ENCODE results near the gene RRAGC.
"Not testable (repeated sequence)": the region's sequence is repeated elsewhere in the genome, so short reads cannot be mapped to it uniquely, and the experiment has no call there.

Gene RRAGC

DNA sequence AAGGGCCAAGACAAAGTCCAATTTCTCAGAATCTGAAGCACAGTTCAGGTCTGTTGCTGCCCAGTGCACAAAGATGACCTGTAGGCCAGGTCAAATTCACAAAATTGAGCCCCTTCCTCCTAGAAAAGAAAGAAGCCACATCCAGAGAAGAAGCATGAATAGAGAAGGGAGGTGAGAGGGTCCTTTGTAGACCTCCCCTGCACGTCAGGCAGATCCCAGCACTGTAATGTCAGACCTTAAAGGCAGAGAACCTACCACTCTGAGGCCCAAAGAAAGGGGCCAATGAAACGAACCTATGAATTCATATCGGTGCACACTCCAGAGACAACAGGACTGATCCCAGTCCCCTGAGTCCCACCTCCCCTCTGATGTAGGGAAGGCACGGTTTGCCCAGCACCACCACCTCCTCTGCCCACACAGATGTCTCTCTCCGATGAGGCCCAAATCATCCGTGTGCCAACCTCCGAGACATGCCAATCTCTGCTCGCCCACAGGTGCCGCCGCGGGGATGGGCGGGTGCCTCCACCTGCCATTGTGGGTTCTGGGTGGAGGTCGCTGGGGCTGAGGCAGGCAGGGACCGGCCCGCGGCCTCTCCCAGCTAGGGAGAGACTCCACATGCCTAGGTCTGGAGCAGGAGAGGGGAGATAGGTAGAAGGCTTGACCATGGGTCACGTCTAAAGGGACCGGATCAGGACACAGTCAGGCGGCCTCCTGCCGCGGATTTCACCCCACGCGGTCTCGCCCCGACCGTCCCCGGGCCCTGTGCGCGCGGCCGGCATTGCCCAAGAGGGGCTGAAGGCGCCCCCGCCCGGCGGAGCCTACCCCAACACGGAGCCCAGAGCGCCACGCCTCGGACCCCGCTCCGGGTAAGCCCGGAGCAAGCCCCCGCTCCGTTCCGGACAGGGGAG is 42.1 kb downstream of the RRAGC start:
- no peak for DNase-seq (ENCODE audit: low read depth in 1 of 2, low spot score in 1 of 2)

DNA sequence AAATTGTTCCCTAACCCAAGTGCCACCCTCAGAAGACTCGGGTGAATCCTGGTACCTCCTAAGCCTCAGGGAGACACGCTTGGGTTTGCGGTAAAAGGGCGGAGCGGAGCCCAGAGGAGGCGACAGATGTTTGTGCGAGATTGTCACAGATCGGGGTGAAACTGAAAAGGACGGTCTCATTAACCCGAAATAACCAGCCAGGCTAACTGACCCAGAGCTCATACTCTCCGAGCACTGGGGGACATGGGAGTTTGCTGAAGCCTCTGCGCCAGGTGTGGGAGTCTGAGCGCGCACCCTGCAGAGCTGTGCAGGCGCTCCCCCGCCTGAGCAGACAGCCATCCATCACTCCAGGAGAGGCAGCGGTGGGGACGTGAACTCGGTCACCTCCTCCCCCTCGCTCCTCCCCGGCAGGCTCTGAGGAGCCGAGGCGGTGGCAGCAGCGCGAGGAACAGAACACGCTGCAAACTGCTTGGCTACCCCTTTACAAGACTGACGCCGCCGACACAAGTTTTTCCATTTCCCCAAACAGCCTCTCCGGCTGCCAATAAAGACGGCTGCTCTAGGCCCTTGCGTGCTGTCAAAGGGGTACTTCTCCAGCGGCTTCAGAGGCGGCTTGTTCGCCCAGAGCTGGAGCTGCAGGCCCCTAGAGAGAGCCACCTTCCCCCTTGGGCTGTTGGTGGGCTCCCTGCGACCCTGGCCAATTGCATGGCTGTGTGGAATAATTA is 43.5 kb downstream of the RRAGC start:
- DNase-seq (ENCODE audit: low read depth in 1 of 2, low spot score in 1 of 2), result no peak

DNA sequence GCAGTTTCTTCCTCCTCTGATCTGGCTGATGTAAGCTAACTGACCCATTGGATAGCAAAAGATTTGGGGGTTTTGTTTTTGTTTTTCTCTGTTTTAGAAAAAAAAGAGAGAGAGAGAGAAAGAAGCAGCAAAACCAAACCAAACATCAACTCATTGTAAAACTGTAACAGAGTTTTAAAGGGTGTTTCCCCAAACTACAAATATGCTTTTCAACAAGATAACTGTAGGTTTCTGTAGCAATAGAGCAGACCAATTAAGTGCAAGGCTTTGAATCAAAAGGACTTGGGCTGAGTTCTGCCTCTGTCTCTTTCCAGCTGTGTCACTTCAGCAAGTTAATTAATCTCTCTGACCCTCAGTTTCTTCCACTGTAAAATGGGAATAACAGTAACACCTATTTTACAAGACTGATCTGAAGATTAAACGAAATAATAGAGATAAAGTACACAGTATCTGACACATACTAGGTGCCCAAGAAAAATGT is 44.5 kb downstream of the RRAGC start:
- no peak for DNase-seq (ENCODE audit: low read depth in 1 of 2, low spot score in 1 of 2)

DNA sequence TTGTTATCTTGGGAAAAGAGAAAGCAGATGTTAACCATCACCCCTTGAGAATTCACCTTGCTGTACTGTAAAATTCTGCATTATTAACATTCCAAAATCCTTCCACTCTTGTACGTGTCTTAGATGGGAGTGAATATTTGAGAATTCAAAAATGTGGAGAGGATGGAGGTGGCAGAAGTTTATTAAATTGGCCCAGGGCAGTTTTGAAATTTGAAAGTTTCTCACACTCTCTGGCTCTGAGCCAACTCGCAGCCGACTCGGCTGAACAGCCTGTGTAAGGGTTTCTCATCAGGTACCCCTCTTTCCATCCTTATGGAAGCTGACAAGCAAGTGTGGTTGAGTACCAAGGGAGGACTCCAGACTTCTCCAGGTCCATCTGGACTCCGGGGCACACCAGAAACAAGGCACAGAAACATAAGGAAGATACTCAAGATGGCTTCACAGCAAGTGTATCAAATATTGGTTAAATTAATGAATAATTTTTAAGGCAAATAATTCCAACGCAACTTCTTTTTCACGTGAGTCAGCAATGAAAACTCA is 45.1 kb downstream of the RRAGC start:
- no peak for DNase-seq (ENCODE audit: low read depth in 1 of 2, low spot score in 1 of 2)

DNA sequence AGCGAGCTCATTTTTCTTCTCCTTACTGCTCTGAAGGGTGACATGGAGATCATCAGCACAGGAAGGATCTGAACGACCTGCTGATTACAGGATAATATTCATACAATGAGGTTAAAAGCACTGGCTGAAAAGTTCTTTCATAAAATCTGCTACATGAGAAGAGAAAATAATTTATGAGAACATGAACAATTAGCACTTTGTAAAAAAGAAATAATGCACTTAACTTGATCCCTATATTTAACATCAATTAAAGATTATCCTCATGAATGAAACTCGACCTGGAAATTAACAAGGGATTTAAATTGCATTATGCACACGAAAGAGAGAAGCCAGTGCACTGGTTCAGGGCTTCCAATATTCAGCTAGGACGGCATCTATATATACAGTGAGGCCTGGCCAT is 46.6 kb downstream of the RRAGC start:
- no peak for DNase-seq (ENCODE audit: low read depth in 1 of 2, low spot score in 1 of 2)

DNA sequence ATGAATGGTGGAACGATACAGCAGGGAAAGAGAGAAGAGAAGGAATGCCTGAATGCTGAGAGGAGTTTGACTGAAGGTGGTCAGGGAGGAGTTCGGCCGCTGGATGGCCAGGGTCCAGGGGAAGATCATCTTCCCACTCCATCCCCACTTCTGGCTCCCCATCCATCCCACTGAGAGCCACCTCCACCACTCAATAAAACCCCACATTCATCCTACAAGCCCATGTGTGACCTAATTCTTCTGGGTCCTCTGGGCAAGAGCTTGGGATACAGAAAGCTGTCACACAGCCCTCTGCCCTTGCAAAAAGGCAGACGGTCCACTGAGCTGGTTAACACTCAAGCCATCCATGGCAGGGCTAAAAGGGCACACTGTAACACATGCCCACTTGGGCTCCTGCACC is 48.1 kb downstream of the RRAGC start:
- not testable (repeated sequence) for DNase-seq (ENCODE audit: low read depth in 1 of 2, low spot score in 1 of 2)

DNA sequence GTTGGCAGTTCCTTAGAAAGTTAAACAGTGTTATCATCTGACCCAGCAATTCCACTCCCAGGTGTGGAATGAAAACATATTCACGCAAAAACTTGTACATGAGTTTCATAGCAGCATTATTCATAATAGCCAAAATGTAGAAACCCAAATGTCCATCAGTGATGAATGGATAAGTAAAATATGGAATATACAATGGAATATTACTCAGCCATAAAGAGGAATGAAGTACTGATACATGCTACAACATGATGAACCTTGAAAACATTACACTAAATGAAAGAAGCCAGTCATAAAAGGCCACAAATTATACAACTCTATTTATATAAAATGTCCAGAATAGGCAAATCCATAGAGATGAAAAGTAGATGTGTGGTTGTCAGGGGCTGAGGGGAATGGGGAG is 53.5 kb downstream of the RRAGC start:
- DNase-seq (ENCODE audit: low read depth in 1 of 2, low spot score in 1 of 2), result no peak

DNA sequence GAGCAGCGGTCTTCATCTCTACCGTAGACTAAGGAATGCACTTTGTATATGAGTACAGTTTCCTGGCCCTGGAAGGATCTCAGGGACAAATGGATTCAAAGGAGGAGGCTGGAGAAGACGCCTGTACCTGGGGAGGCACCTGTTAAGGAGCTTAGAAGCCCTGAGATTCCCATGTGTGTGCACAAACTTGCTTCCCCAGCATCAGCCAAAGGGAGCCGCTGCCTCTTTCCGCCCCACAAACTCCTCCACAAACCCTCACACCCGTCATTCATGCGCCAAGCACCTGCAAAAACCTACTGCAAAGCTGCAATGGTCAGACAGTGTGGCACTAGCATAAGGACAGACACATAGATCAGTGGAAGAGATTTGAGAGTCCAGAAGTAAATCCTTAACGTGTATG is 54.5 kb downstream of the RRAGC start:
- no peak for DNase-seq (ENCODE audit: low read depth in 1 of 2, low spot score in 1 of 2)

DNA sequence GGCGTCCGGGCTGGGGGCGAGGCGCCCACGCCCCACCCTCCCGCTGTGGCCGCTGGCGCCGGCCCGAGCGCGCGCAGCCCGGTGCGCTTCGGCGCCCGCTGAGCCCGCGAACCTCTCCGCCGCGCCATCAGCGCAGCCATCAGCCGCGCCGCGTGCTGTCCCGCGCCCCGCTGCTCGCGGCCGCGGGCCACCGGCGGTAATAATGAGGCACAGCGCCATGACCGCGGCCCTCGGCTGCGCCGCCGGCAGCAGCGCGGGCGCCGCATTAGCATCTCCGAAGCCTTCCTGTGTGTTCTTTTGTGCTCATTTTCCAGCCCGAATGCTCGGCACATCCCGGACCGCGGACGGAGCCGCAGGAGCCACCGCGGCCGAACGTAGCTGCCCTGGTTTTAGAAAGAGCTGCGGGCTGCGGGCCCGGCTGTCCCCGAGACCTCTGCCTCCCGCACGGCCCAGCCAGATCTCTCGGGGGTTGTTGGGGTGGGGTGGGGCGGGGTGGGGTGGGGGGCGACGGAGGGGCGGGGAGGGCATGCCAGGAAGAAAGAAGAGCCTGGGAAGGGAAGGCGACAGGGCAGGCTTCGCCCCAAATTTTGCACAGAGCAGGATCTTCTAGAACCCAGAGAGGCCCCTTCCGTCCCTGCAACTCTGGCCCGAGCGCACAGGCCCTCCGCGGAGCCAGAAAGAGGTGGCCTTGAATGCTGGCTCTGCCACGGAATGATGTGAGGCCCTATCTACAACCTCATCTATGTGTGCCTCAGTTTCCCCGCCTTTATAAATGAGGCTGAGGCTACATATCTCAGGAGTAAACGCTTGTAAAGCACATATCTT is 55.3 kb downstream of the RRAGC start:
- DNase-seq (ENCODE audit: low read depth in 1 of 2, low spot score in 1 of 2), result no peak

DNA sequence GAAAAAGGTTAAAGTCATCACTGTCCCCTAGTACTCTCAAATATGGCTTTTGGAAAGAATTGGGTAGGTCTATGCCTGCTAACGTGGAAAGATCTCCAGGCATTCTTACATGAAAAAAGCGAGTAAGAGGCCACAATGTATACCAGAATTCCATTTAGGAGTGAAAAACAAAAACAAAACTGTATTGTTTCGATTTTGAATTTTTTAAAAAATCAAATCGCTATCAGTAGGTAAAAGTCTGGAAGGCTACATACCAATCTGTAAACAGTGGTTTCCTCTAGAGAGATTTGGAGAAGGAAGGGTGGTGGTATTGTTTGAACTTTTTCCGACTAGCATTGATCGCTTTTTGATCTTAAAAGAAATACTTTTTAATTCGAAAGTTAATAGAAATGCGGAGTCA is 55.9 kb downstream of the RRAGC start:
- no peak for DNase-seq (ENCODE audit: low read depth in 1 of 2, low spot score in 1 of 2)

DNA sequence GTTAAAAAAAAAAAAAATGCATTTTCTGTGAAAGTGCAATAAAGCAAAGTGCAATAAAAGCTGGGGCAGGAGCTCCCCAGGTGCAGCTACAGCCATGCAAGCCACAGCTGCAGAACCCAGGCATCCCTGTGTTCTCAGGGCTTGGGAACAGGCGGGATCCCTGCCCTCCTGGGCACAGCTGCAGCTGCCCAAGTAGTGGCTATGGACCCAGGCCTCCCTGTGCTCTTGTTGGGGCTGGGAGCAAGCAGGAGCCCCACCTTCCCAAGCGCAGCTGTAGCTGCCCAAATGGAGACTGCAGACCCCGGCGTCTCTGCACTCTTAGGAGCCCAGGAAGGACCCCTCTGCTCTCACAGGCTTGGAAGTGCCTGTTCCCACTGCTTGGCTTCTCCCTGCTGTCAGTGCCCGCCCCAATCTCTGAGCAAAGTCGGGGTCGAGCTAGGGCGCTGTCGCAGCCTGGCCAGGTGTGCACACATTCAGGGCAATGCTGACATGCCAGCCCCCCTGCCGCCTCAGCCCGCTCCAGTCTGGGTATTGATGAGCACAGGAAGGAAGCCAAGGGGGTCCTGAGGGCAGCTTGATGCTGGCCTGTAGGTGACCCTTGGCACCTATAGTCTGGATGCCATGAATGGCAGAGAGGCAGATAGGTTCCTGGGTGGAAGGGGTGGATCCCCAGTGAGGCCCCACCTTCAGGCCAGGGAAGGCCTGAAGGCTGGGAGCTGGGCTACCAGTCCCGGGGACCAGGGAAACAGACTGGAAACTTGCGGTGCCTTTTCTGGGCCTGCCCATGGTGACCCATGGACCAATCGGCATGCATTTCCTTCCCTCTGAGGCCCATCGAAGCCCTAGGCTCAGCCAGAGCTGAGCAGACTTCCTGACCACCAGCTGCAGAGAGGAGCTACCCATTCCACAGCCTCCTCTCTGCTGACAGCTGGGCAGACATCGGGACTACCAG is 58.6 kb downstream of the RRAGC start:
- DNase-seq (ENCODE audit: low read depth in 1 of 2, low spot score in 1 of 2), result no peak

DNA sequence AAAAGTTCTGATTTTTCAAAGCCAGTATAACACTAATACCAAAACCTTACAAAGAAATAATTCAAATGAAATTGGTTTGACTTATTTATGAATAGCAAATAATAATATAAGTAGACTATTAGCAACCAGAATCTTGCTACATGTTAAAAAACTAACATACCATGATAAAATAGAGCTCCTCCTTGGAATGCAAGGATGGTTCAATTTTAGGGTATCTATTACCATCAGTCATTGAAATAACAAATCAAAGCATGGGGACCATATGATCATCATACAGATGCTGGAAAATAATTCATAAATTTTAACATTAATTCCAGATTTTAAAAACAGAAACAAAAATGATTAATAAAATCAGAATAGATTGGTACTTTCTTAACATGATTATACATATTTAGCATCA is 66.3 kb downstream of the RRAGC start:
- no peak for DNase-seq (ENCODE audit: low read depth in 1 of 2, low spot score in 1 of 2)

DNA sequence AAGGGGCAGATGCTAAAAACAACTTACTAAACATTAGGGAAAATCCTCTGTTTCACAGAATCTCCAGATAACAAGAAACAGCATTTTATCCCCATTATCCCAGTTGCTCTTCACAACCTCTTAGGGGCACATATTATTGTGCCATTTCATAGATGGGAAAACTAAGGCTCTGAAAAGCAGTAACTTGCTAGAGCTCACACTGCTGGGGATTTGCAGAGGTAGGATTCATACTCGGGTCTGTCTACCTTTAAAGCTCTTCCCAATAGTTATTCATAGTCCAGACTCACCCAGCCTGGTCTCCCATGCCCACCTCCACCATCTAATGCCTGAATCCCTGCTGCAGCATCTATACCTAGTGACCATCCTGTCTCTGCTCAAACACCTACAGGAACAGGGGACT is 67.7 kb downstream of the RRAGC start:
- no peak for DNase-seq (ENCODE audit: low read depth in 1 of 2, low spot score in 1 of 2)

DNA sequence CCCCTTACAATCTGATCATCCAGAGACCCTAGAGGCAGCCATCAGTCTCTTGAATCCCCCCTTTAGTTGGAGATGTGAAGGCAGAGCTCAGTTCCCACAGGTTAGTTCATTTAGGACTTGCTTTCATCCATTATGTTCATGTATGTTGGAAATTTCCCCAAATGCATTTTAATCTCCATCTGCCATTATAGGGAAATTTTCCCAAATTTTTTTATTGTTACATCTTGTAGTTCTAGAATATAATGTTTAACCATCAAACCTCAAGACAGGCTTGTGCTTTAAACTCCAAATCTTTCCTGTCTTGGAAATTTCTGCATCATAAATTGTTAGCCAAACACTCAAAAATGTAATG is 68.4 kb downstream of the RRAGC start:
- no peak for DNase-seq (ENCODE audit: low read depth in 1 of 2, low spot score in 1 of 2)

DNA sequence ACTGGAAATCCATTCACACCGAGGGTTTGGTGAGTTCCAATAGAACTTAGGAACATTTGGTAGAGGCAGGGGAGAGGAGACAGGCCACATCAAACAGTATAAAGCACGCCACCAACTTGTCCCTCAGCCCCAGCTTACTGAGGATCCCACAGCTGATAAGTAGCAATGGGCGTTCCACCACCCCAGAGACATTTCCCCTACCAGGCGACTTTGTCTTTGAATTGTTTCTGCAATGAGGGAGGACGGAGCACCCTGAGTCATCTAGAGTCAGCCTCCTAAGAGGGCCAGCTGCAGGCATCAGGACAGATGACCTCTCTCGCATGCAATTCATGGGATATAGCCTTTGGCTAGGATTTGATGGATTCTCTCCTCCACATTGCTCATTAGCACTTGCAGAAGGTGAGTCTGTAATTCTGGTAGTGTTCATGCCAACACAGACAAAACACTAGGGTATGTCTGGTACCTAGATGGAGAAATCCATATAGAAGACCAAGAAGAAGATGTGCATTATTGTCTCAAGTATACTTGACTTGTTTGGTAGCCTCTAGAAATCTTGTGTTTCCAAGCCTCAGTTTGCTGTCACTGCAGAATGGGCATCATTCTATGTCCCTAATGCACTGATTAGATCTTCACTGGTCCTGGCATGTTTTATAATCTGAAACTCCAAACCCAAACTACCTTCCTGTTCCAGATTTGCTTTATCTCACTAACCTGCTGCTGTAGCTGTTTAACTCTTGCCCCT is 69.0 kb downstream of the RRAGC start:
- no peak for DNase-seq (ENCODE audit: low read depth in 1 of 2, low spot score in 1 of 2)

DNA sequence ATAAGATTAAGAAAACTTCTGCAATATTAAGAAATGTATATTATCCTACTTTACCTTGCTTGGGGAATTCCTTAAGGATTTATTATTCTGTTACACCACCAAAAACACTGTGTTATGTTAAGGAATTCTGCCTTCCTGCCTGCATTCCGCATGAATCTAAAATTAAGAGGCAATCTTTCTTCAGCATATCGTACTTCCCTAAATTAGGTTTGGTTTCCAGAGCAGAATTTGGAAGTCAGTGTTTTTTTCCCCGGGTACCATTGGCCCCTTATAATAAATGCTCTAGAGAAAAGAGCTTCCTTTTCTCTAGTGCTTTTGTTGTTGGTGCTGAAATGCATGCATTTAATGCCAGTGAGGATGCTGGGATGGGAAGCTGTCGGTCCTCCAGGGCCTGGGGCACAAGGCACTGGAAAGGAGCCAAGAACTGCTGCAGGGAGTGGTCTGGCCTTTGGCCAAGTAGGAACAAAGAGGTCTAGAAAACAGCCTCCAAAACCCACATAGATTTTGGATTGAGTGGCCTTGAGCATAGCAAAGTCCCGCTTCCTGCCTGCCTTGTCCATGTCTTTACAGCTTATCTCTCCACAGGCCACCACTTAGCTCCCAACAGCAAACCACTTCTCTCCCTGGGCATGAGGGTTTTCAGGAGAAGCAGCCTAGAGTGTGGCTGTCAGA is 69.9 kb downstream of the RRAGC start:
- DNase-seq (ENCODE audit: low read depth in 1 of 2, low spot score in 1 of 2), result no peak

DNA sequence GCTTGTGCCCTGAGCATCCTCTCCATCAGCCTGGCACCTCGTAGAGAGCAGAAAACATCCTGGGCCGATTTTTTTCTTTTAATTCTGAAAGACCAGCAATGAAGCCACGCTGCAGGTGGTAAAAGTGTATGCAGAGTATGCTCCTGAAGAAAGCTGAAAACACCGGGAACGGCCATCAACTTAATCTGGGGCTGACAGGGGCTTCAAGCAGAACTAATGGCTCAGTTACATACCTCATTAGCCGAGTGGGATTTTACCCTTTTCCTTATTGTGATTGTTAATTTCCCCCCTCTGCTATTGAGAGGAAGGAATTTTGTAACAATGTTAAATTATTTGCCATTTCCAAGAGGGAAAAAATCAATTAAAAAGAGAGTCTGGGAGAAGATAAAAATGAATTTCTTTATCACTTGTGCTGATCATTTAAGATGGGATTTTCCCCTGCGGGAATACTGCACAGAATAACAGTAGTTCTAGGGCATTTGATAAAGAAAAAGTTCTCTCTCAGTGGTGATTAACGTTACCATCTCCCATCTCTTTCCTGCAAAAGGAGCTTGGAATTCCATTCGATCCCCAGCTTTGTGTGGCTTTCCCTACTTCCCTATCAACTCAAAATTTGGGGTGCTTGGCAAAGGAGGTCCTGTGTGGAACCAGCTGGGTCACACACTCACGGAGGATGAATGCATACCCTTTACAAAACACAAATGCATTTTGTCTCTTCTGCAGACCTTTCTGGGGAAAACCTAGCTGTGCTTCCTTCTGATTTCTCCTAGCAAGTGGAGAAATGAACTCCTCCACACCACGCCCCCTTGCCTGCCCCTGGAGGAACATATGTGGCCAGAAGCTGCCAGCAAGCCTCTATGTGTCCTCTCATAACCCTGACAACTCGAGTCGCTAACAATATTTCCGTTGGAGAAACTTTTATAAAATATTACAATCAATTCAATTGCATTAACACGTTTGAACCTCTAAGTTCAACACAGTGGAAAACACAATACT is 70.9 kb downstream of the RRAGC start:
- no peak for DNase-seq (ENCODE audit: low read depth in 1 of 2, low spot score in 1 of 2)
